SJSA1 (cell line): ENCODE results near the gene SEMA3C. TPM values are rescaled to one million over a fixed set of nuclear protein-coding genes. Genes with fewer than 3 reads are reported as not detected.
A peak's percentile ranks its signal among the peaks of the same experiment; 100 is the strongest.

Experiments
- DNase-seq, 2 experiments: peaks; one replicate each; pipeline ENCODE4 v3.0.0-alpha.2; 2015 to 2020; ENCODE audit warnings: low spot score in 2 of 2, low read depth in 1 of 2
- H3K27ac ChIP-seq: fragments of 250-450 bp; sonication (Bioruptor Pico); 2 replicates; pipeline ENCODE4 v1.5.1; 2020; ENCODE audit warnings: mild to moderate bottlenecking, moderate library complexity
- H3K27me3 ChIP-seq: fragments of 250-450 bp; sonication (Bioruptor Pico); replicated peaks from 2 replicates; pipeline ENCODE4 v1.5.1; 2020; ENCODE audit warnings: mild to moderate bottlenecking, moderate library complexity
- H3K36me3 ChIP-seq: fragments of 250-450 bp; sonication (Bioruptor Pico); 2 replicates; pipeline ENCODE4 v1.5.1; 2020; ENCODE audit warnings: mild to moderate bottlenecking
- H3K4me1 ChIP-seq: fragments of 250-450 bp; sonication (Bioruptor Pico); replicated peaks from 2 replicates; pipeline ENCODE4 v1.6.1; 2021; ENCODE audit warnings: mild to moderate bottlenecking
- H3K4me3 ChIP-seq: fragments of 250-450 bp; sonication (Bioruptor Pico); 2 replicates; pipeline ENCODE4 v1.5.1; 2020; ENCODE audit warnings: mild to moderate bottlenecking
- H3K9me3 ChIP-seq: fragments of 250-450 bp; sonication (Bioruptor Pico); replicated peaks from 2 replicates; pipeline ENCODE4 v1.5.1; 2020; ENCODE audit warnings: mild to moderate bottlenecking
- total RNA-seq: library from RNA; depleted of rRNA; stranded (reverse); fragments of >200 nt; shearing (Covaris generic); gene quantifications from 2 replicates; pipeline ENCODE4 v1.2.3, GENCODE V29; 2014

The SEMA3C gene
- total RNA-seq, 1 experiment from 2014 or later: 28.6 TPM

DNA sequence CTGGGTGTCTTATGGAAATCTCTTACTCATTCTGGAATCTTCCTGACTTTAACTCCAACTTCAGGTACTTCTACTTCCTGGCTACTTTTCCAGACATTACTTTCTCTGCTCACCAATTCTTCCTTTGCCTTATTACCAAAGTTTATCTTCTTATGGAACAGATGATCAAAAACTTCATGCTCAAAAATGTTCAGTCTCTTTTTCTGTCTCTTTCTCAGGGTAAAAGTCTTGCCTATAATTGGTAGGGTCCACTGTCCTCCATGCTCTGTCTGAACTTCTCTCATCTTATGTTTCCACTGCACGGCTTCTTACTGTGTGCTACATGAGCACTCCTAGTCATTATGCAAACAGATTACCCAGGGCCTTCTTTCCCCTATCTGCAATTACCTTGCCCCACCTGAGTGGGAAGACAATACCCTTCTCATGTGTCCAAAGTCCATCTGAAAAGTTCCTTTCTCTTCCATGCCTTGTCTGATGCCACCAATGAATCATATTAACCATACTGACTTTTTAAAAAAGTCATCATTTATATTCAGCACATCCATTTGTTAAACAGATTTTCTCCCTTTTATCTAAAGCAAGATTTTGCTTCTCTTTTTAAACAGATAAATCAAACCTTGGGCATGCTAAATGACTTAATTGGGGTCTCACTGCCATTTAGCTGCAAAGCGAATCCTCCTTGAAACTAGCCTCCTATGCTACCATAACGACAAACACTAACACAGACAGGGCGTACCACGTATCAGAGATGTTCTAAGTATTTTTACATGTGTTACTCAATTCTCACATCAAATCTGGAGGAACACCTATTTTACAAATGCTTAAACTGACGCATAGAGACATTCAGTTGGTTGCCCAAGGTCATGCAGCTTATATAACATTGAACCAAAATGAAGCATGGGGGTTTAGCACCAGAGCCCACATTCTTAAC is 48.8 kb downstream of the SEMA3C start:
- no peak overlapping the region for H3K4me3 ChIP-seq
- H3K27ac ChIP-seq: no peak overlapping the region
- DNase-seq: no peak

DNA sequence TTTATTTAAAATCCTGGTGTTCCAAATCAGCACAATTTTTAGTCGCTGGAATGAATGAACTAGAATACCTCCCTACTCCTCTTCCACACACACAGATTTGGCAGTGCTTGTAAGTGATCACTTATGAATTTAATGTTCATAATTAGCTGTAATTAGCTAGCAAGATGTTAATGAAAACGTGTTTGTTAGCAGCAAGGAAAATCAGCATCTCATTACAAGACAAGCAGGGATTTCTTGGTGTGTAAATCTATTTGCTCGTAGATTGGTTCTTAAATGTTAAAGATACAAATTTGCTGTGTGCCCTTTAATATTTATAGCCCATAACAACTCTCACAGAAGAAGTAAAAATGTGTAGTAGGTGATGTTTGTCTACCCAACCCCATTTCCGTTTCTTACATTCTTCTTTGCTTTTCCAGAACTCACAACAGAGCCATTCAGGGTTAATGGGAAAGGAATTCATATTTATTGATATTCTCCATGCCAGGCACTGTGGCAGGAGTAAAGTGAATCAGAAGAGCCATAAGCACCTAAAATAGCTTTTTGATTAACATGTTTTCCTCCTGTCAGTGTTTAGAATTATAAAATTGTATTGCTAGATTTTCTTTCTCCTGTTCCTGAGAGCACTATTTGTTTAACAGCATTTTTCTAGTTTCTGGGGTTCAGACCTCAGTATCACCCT is 49.6 kb downstream of the SEMA3C start:
- no peak for DNase-seq
- H3K36me3 ChIP-seq: no peaks in the 10 kb centered on the region
- H3K4me1 ChIP-seq: no peaks in the 10 kb centered on the region
- no peaks in the 10 kb centered on the region for H3K27me3 ChIP-seq
- H3K9me3 ChIP-seq: no peaks in the 10 kb centered on the region
- no peak overlapping the region for H3K4me3 ChIP-seq
- no peak overlapping the region for H3K27ac ChIP-seq

More for the DNA sequence above, 48.8 kb downstream of the SEMA3C start:
- Histone ChIP-seq H3K27me3 (no peaks in the 10 kb centered on the region), H3K36me3 (no peaks in the 10 kb centered on the region), H3K9me3 (no peaks in the 10 kb centered on the region), H3K4me1 (no peaks in the 10 kb centered on the region)

DNA sequence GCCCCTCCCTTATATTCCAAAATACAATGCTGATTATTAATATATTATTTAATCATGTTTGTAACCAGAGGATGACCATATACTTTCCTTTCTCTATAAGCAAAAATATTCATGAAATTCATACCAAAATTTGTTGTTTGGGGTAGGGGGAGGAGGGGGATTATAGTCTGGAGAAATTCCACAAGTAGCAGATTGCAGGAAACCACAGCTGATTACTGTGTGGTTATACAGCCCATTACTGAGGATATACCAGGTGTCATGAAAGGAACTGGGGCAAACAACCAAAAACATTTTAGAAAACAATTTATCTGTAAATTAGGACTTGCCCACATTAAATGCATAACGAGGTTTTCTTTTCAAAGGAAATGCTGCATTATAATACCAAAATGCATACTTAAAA is 50.3 kb downstream of the SEMA3C start:
- no peaks in the 10 kb centered on the region for H3K4me1 ChIP-seq
- H3K27me3 ChIP-seq: no peaks in the 10 kb centered on the region
- H3K36me3 ChIP-seq: no peaks in the 10 kb centered on the region
- no peak for DNase-seq
- no peak overlapping the region for H3K27ac ChIP-seq
- H3K4me3 ChIP-seq: no peak overlapping the region
- H3K9me3 ChIP-seq: no peaks in the 10 kb centered on the region

DNA sequence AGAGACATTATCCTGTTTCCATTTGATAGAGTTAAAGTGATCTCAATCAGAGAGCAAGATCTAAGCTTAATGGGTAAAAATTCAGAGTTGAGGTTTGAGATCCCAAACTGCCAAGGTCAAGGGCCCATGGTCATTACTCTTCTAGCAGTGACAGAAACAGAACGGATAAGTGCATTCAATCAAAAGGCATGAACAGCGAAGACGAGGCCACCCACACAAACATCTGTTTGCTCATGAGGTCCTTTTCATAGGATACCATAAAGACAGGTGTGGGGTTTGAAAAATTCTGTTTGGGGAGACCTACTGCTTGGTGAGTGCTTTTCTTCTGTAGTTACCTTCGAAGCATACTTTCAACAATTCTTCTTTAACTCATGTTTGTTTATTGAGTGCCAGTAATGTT is 58.3 kb downstream of the SEMA3C start:
- no peak overlapping the region for H3K27ac ChIP-seq

DNA sequence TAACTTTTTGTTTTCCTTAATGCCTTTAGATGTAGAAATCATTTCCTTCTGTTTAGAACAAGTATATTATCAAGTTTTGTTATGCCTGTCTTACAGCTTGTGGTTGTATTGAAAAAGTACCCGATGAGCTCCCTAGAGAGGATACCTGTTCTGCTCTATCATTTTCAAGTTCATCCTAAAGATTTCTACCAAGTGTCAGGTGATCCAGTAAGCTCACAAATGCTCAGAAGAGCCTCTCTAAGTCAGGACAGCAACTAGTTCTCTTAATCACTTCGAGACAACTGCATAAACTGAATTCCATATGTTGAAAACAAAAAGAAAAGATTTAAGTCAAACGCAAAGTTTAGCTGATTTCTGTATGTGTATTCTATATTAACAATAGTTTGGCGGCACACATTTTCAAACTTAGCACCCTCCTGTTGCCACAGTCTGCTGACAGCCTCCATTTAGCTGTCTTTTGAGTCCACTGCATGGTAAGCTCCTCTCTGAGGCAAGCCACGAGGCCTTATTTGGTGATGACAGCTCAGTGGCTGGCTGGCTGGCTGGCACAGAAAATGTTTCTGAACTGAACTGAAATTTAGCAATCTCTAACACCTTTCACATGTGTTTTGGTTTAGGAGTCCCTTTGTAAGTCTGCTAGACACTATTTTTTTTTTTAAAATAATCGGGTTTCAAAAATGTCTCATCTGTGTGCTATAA is 59.4 kb downstream of the SEMA3C start:
- Histone ChIP-seq H3K27me3 (no peaks in the 10 kb centered on the region), H3K27ac (no peak overlapping the region), H3K4me3 (no peak overlapping the region), H3K4me1 (peaks cover 18% of the 10 kb centered on the region), H3K9me3 (no peaks in the 10 kb centered on the region), H3K36me3 (no peaks in the 10 kb centered on the region)
- no peak for DNase-seq

More for the DNA sequence above, 58.3 kb downstream of the SEMA3C start:
- no peak for DNase-seq
- peaks cover 18% of the 10 kb centered on the region for H3K4me1 ChIP-seq
- H3K9me3 ChIP-seq: no peaks in the 10 kb centered on the region
- no peak overlapping the region for H3K4me3 ChIP-seq
- no peaks in the 10 kb centered on the region for H3K36me3 ChIP-seq
- H3K27me3 ChIP-seq: no peaks in the 10 kb centered on the region

DNA sequence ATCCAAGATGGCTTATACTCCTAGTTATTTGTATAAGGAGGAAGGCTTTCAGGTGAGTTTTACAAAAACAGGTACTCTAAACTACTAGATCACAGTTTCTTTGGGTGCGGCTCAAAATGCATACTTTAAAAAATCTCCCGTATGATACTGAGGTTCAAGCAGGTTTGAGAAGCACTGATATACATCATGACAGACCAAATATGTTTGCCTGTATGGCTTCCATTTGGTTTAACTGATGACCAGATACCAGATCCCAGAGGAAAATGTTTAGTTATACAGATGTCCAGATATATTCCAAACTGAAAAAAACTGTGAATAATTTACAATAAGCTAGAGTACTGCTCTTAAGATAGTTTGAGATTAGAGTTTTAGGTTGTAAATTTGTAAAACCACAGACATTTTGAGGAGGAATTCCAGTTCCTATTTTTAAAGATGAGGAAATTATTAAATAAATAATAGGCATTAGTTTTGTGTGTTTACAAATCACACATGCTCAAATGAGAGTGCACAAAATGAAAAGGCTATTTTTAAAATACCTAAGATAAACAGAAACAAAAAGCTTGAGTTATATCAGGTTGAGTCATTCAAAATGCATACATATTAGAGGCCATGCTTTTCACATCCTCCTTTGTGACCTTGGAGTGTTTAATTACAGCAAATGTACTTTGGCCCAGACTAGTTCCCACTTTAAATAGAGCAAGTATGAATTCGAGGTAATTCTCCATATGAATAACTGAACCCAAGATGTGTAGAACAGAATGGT is 60.5 kb downstream of the SEMA3C start:
- Histone ChIP-seq H3K36me3 (no peaks in the 10 kb centered on the region), H3K9me3 (no peaks in the 10 kb centered on the region), H3K4me3 (no peak overlapping the region), H3K27ac (no peak overlapping the region), H3K4me1 (peaks cover 18% of the 10 kb centered on the region), H3K27me3 (no peaks in the 10 kb centered on the region)
- no peak for DNase-seq

DNA sequence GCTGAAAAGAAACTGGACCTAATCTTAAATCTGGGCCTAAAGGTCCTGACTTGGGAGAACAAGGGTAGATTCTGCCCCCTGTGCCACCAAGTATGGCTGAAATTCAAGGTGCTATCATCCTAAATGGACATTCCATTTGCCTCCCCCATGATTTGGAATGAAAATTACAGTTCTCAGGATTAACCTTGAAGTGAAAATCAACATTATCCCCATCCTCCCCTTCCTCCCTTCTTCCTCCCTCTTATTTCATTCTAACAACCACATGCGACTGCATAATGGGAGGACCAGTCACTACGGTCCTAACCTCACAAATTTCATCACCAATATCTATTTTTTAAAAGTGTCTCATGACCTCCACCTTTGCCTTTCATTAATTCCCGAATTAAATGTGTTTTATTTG is 62.1 kb downstream of the SEMA3C start:
- Histone ChIP-seq H3K27ac (no peak overlapping the region), H3K4me3 (no peak overlapping the region), H3K4me1 (peaks cover 23% of the 10 kb centered on the region), H3K27me3 (no peaks in the 10 kb centered on the region), H3K36me3 (no peaks in the 10 kb centered on the region), H3K9me3 (no peaks in the 10 kb centered on the region)
- no peak for DNase-seq

DNA sequence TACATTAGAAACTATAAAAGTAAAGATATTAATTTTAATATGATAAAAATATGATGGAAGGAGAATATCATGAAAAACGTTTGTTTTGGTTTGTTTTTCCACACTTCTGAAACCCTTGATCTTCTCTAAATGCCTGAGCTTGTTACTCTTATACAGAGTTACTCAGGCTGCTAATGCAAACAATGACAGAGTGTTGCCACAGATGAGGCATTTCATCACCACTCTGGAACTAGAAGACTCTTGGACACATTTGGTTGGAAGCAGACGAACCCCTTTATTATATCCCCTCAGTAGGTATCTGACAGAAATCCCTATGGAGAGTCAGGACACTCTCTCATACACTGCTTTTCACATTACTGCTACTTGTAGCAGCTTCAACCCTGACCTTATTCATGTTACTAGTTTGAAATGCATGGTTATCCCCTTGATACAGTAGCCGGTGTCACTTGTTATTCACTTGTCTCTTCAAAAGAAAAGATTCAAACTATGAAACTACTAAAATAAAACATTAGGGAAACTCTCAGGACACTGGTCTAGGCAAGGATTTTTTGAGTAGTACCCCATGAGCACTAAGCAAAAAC is 66.9 kb downstream of the SEMA3C start:
- Histone ChIP-seq H3K9me3 (no peaks in the 10 kb centered on the region), H3K4me1 (peaks cover 9% of the 10 kb centered on the region), H3K27ac (peak overlapping the region; percentile 22; the same call in 1 of the 2 replicates), H3K27me3 (no peaks in the 10 kb centered on the region), H3K4me3 (no peak overlapping the region), H3K36me3 (no peaks in the 10 kb centered on the region)
- DNase-seq: no peak

DNA sequence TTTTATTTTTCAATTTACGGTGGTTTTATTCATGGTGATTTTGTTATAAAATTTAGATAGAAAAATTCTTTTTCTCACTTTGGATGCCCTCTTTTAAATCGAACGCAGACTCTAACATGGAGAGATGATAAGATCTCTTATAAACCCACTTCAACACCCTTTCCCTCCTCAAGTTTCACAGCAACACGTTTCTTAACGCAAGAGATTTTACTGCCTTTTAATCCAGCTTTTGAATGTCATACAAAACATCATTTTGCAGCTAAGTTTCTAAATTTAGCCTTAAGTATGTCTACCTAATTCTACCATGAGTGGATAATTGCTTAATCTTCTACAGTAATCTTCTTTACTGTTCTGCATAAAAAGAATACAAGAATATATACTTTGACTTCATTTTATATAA is 70.0 kb downstream of the SEMA3C start:
- Histone ChIP-seq H3K27ac (no peak overlapping the region), H3K36me3 (no peaks in the 10 kb centered on the region), H3K4me3 (no peak overlapping the region), H3K27me3 (no peaks in the 10 kb centered on the region), H3K9me3 (no peaks in the 10 kb centered on the region), H3K4me1 (peaks cover 18% of the 10 kb centered on the region)
- DNase-seq: no peak

DNA sequence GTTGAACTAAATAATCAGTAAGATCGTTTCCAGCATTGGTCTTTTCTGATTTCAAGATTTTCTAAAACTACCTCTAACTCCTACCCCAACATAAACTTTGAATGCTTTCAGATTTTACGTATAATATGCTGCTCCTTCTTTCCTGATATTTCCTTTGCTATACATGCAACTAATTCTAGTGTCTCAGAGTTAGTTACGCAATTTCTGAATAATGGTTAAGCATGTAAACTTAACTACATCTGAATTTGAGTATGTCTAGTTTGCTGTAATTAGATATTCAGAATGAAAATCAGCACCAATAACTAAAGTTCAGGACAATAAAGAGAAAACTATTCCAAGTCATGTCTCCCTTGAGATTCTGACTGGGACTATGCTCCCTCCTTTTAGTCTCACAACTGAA is 71.0 kb downstream of the SEMA3C start:
- Histone ChIP-seq H3K36me3 (no peaks in the 10 kb centered on the region), H3K27me3 (no peaks in the 10 kb centered on the region), H3K27ac (no peak overlapping the region), H3K9me3 (no peaks in the 10 kb centered on the region), H3K4me3 (no peak overlapping the region), H3K4me1 (peaks cover 24% of the 10 kb centered on the region)
- no peak for DNase-seq

DNA sequence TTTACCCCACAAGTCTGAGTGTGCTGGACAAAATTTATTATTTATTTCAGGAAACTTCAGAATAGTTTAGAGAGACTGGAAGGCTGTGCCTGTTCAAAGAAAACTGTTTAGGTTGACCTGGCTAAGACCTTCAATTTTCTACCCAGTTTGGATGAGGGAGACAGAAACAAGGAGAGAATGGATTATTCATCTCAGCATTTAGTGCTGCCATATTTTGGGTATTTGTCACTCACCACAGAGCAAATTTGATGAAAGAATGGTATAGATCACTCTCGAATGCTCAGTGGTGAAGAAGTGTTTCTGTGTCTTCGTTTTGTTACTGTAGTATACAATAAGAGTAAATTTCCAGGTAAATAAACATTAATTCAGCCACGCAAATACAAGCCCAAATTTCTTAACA is 71.8 kb downstream of the SEMA3C start:
- no peaks in the 10 kb centered on the region for H3K36me3 ChIP-seq
- no peak overlapping the region for H3K4me3 ChIP-seq
- no peak for DNase-seq
- no peaks in the 10 kb centered on the region for H3K27me3 ChIP-seq
- H3K4me1 ChIP-seq: peaks cover 30% of the 10 kb centered on the region
- H3K9me3 ChIP-seq: no peaks in the 10 kb centered on the region
- no peak overlapping the region; the same call in 1 of the 2 replicates for H3K27ac ChIP-seq

DNA sequence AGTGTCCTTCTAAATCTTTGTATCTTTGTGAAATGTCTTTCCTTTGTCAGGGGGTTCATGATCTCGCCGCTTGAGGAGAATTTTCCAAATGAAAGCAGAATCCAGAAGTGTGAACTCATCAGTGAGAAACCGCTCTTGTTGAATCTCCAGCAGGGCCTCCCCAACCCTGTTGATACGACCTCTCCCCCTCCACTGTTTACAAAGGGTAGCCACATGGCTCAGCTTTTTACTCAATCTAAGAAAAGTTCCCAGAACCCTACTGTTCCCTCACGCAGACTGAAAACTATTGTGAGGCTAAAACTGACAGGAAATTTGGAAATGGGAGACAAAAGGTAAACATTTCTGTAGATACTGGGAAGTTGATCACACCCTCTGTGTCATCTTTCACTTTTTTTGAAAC is 73.9 kb downstream of the SEMA3C start:
- Histone ChIP-seq H3K36me3 (no peaks in the 10 kb centered on the region), H3K27me3 (no peaks in the 10 kb centered on the region), H3K4me1 (peaks cover 42% of the 10 kb centered on the region), H3K9me3 (no peaks in the 10 kb centered on the region), H3K4me3 (no peak overlapping the region), H3K27ac (no peak overlapping the region)
- no peak for DNase-seq
